T-helper 1 cell treated with Interleukin-12 subunit alpha and Interleukin-12 subunit beta and Interleukin-4 antibody, amounts not matched to agents 30 μg/mL and 1 μg/mL, for 36 hours (primary cell): ENCODE data around the gene KRTAP10-8.
A peak's percentile ranks its signal among the peaks of the same experiment; 100 is the strongest.
"Not testable (repeated sequence)": the region's sequence is repeated elsewhere in the genome, so short reads cannot be mapped to it uniquely, and the experiment has no call there.

Experiments
- H3K27ac Mint-ChIP-seq: one replicate; pipeline ENCODE4 v1.8.0; 2021; ENCODE audit warnings: mild to moderate bottlenecking, mixed read lengths
- H3K27me3 Mint-ChIP-seq: one replicate; pipeline ENCODE4 v1.8.0; 2021; ENCODE audit warnings: low read depth, mixed read lengths
- H3K36me3 Mint-ChIP-seq: one replicate; pipeline ENCODE4 v1.8.0; 2021; ENCODE audit warnings: low read depth, mixed read lengths
- H3K4me1 Mint-ChIP-seq: one replicate; pipeline ENCODE4 v1.8.0; 2021; ENCODE audit warnings: low read depth, mixed read lengths
- H3K4me3 Mint-ChIP-seq: one replicate; pipeline ENCODE4 v1.8.0; 2021; ENCODE audit warnings: mild to moderate bottlenecking, moderate library complexity, mixed read lengths
- H3K9me3 Mint-ChIP-seq: one replicate; pipeline ENCODE4 v1.8.0; 2021; ENCODE audit warnings: mixed read lengths

The KRTAP10-8 gene

GRCh38 chr21:44630440-44630839, 18.6 kb downstream of the KRTAP10-8 start:
- H3K4me1 Mint-ChIP-seq = peaks cover 6% of the 10 kb centered on the region
- peaks cover 21% of the 10 kb centered on the region for H3K36me3 Mint-ChIP-seq
- H3K4me3 Mint-ChIP-seq = no peak overlapping the region
- H3K9me3 Mint-ChIP-seq = peaks cover 45% of the 10 kb centered on the region
- H3K27me3 Mint-ChIP-seq = peaks cover 39% of the 10 kb centered on the region
- no peak overlapping the region for H3K27ac Mint-ChIP-seq

GRCh38 chr21:44632067-44632466, 20.2 kb downstream of the KRTAP10-8 start:
- Mint-ChIP-seq H3K27ac (no peak overlapping the region), H3K9me3 (peaks cover 45% of the 10 kb centered on the region), H3K4me3 (no peak overlapping the region), H3K4me1 (peaks cover 6% of the 10 kb centered on the region), H3K27me3 (peaks cover 46% of the 10 kb centered on the region), H3K36me3 (peaks cover 21% of the 10 kb centered on the region)

GRCh38 chr21:44636209-44637017, 24.5 kb downstream of the KRTAP10-8 start:
- no peak overlapping the region for H3K27ac Mint-ChIP-seq
- peaks cover 41% of the 10 kb centered on the region for H3K27me3 Mint-ChIP-seq
- peaks cover 45% of the 10 kb centered on the region for H3K9me3 Mint-ChIP-seq
- H3K4me3 Mint-ChIP-seq = no peak overlapping the region
- H3K4me1 Mint-ChIP-seq = no peaks in the 10 kb centered on the region
- peaks cover 17% of the 10 kb centered on the region for H3K36me3 Mint-ChIP-seq

- no peak within 1 kb of the TSS for H3K4me3 Mint-ChIP-seq
- H3K9me3 Mint-ChIP-seq = peaks cover 44% of the 10 kb centered on the region
- no peaks in the 10 kb centered on the region for H3K4me1 Mint-ChIP-seq
- peak within 1 kb of the TSS; percentile 55 for H3K27ac Mint-ChIP-seq
- peaks cover 36% of the 10 kb centered on the region for H3K27me3 Mint-ChIP-seq
- H3K36me3 Mint-ChIP-seq = peaks cover 14% of the 10 kb centered on the region
Observed at GRCh38 chr21:44637018-44637850, 25.4 kb downstream of the KRTAP10-8 start, which contains the start of gene KRTAP10-10. Gene KRTAP10-10, plus strand, starts transcription at chr21:44637356. Its CDS starts 62 bp downstream, at chr21:44637418.

- H3K27ac Mint-ChIP-seq = peak overlapping the region; percentile 55
Observed at GRCh38 chr21:44637851-44638348, 26.0 kb downstream of the KRTAP10-8 start.

GRCh38 chr21:44638506-44639330, 26.8 kb downstream of the KRTAP10-8 start:
- Mint-ChIP-seq H3K27ac (peak overlapping the region; percentile 36), H3K36me3 (peaks cover 13% of the 10 kb centered on the region)

More at GRCh38 chr21:44637851-44638348, 26.0 kb downstream of the KRTAP10-8 start:
- peaks cover 43% of the 10 kb centered on the region for H3K9me3 Mint-ChIP-seq
- H3K27me3 Mint-ChIP-seq = peaks cover 36% of the 10 kb centered on the region
- H3K4me1 Mint-ChIP-seq, H3K4me3 Mint-ChIP-seq: not testable (repeated sequence)
- H3K36me3 Mint-ChIP-seq = peaks cover 16% of the 10 kb centered on the region

GRCh38 chr21:44639331-44639655, 27.4 kb downstream of the KRTAP10-8 start:
- H3K4me1 Mint-ChIP-seq = peaks cover 3% of the 10 kb centered on the region
- H3K27ac Mint-ChIP-seq = peak overlapping the region; percentile 36

More at GRCh38 chr21:44638506-44639330, 26.8 kb downstream of the KRTAP10-8 start:
- H3K27me3 Mint-ChIP-seq = peaks cover 29% of the 10 kb centered on the region
- not testable (repeated sequence) for H3K4me3 Mint-ChIP-seq, H3K4me1 Mint-ChIP-seq
- peaks cover 45% of the 10 kb centered on the region for H3K9me3 Mint-ChIP-seq

GRCh38 chr21:44640761-44641160, 28.9 kb downstream of the KRTAP10-8 start:
- Mint-ChIP-seq H3K36me3 (peaks cover 23% of the 10 kb centered on the region), H3K27ac (no peak overlapping the region), H3K27me3 (peaks cover 19% of the 10 kb centered on the region), H3K4me3 (no peak overlapping the region), H3K9me3 (peaks cover 56% of the 10 kb centered on the region), H3K4me1 (peaks cover 3% of the 10 kb centered on the region)

More at GRCh38 chr21:44639331-44639655, 27.4 kb downstream of the KRTAP10-8 start:
- peaks cover 48% of the 10 kb centered on the region for H3K9me3 Mint-ChIP-seq
- peaks cover 15% of the 10 kb centered on the region for H3K36me3 Mint-ChIP-seq
- H3K4me3 Mint-ChIP-seq = no peak overlapping the region
- H3K27me3 Mint-ChIP-seq = peaks cover 23% of the 10 kb centered on the region

- Mint-ChIP-seq H3K4me1 (peaks cover 7% of the 10 kb centered on the region), H3K27me3 (peaks cover 14% of the 10 kb centered on the region), H3K9me3 (peaks cover 56% of the 10 kb centered on the region), H3K4me3 (no peak overlapping the region), H3K36me3 (peaks cover 26% of the 10 kb centered on the region), H3K27ac (no peak overlapping the region)
Observed at GRCh38 chr21:44643741-44644310, 31.9 kb downstream of the KRTAP10-8 start.

GRCh38 chr21:44644878-44645277, 33.0 kb downstream of the KRTAP10-8 start:
- H3K27ac Mint-ChIP-seq = no peak overlapping the region
- no peak overlapping the region for H3K4me3 Mint-ChIP-seq
- peaks cover 14% of the 10 kb centered on the region for H3K27me3 Mint-ChIP-seq
- peaks cover 7% of the 10 kb centered on the region for H3K4me1 Mint-ChIP-seq
- H3K9me3 Mint-ChIP-seq = peaks cover 54% of the 10 kb centered on the region
- peaks cover 26% of the 10 kb centered on the region for H3K36me3 Mint-ChIP-seq

GRCh38 chr21:44646366-44647221, 34.7 kb downstream of the KRTAP10-8 start, which contains the start of gene KRTAP10-11:
Gene KRTAP10-11, plus strand, starts transcription at chr21:44646414. Its CDS starts 45 bp downstream, at chr21:44646459.
- H3K36me3 Mint-ChIP-seq = peaks cover 16% of the 10 kb centered on the region
- not testable (repeated sequence) for H3K27me3 Mint-ChIP-seq, H3K4me3 Mint-ChIP-seq

GRCh38 chr21:44647222-44647552, 35.3 kb downstream of the KRTAP10-8 start:
- H3K27me3 Mint-ChIP-seq = peaks cover 6% of the 10 kb centered on the region
- H3K9me3 Mint-ChIP-seq = peaks cover 32% of the 10 kb centered on the region
- peaks cover 9% of the 10 kb centered on the region for H3K4me1 Mint-ChIP-seq
- peaks cover 16% of the 10 kb centered on the region for H3K36me3 Mint-ChIP-seq
- H3K27ac Mint-ChIP-seq = no peak overlapping the region
- H3K4me3 Mint-ChIP-seq = no peak overlapping the region

More at GRCh38 chr21:44646366-44647221, 34.7 kb downstream of the KRTAP10-8 start, which contains the start of gene KRTAP10-11:
- H3K27ac Mint-ChIP-seq = peak within 1 kb of the TSS; percentile 57
- not testable (repeated sequence) for H3K4me1 Mint-ChIP-seq
- H3K9me3 Mint-ChIP-seq = peaks cover 37% of the 10 kb centered on the region
